ENCODE data around the gene CLCC1. TPM values are rescaled to one million over a fixed set of nuclear protein-coding genes. Genes with fewer than 3 reads are reported as not detected.

Gene CLCC1
- 22.0 and 23.9 TPM in 2 replicates for total RNA-seq (2014; rRNA removed; shearing (Covaris generic))

GRCh38 chr1:108963052-108963686 lies at the start of gene CLCC1:
Gene CLCC1 (minus strand): TSS chr1:108963484. CDS start chr1:108950437, 13,047 bp downstream.

Small RNA genes lying within 50 kb of the gene (small RNA-seq; reads per million reads assigned to genes)
- gene BX679664.2: not detected

Other genes starting within 250 kb of the CLCC1 start
- gene STXBP3, start 216.8 kb downstream of the CLCC1 start, total RNA-seq (2014; rRNA removed; shearing (Covaris generic)): 24.3 and 26.1 TPM in 2 replicates
- 1.2 and 1.7 TPM in 2 replicates for gene AKNAD1, start 106.4 kb downstream of the CLCC1 start, total RNA-seq (2014; rRNA removed; shearing (Covaris generic))
- 22.4 and 25.4 TPM in 2 replicates for gene GPSM2, start 86.5 kb downstream of the CLCC1 start, total RNA-seq (2014; rRNA removed; shearing (Covaris generic))
- gene WDR47, start 78.6 kb upstream of the CLCC1 start, total RNA-seq (2014; rRNA removed; shearing (Covaris generic)): 6.5 and 6.8 TPM in 2 replicates
- 25.2 and 28.6 TPM in 2 replicates for gene TAF13, start 112.5 kb upstream of the CLCC1 start, total RNA-seq (2014; rRNA removed; shearing (Covaris generic))
- 13.5 and 17.4 TPM in 2 replicates for gene TMEM167B, start 127.3 kb upstream of the CLCC1 start, total RNA-seq (2014; rRNA removed; shearing (Covaris generic))
- gene ELAPOR1, start 150.6 kb upstream of the CLCC1 start, total RNA-seq (2014; rRNA removed; shearing (Covaris generic)): 0.08 and 0.11 TPM in 2 replicates